GM23248 (cell line): ENCODE results near the gene NDUFAF3. TPM values are rescaled to one million over a fixed set of nuclear protein-coding genes. Genes with fewer than 3 reads are reported as not detected.

Source experiments
- DNase-seq: peaks from one replicate; pipeline ENCODE4 v3.0.0-alpha.2; 2015
- H2AFZ ChIP-seq: fragments of 200-600 bp; sonication (generic); 2 replicates; pipeline ENCODE4 v1.6.1; 2016; ENCODE audit warnings: antibody characterized with exemption
- H3F3A ChIP-seq: fragments of 200-600 bp; sonication (generic); 2 replicates; pipeline ENCODE4 v1.6.1; 2016; ENCODE audit warnings: mild to moderate bottlenecking, antibody characterized with exemption, mixed run types; ENCODE audit not compliant: insufficient read depth
- H3K27ac ChIP-seq: fragments of 200-600 bp; sonication (generic); 2 replicates; pipeline ENCODE4 v1.5.1; 2016; ENCODE audit warnings: mild to moderate bottlenecking
- H3K27me3 ChIP-seq: fragments of 200-600 bp; sonication (generic); replicated peaks from 2 replicates; pipeline ENCODE4 v1.6.1; 2016; ENCODE audit warnings: mild to moderate bottlenecking; ENCODE audit not compliant: insufficient read depth
- H3K36me3 ChIP-seq: fragments of 200-600 bp; sonication (generic); 2 replicates; pipeline ENCODE4 v1.6.1; 2016; ENCODE audit warnings: low read depth, mild to moderate bottlenecking
- H3K4me1 ChIP-seq: fragments of 200-600 bp; sonication (generic); 2 replicates; pipeline ENCODE4 v1.6.1; 2016; ENCODE audit warnings: mild to moderate bottlenecking; ENCODE audit not compliant: insufficient read depth
- H3K4me2 ChIP-seq: fragments of 200-600 bp; sonication (generic); one replicate; pipeline ENCODE4 v1.6.1; 2016; ENCODE audit warnings: mild to moderate bottlenecking; ENCODE audit not compliant: unreplicated experiment
- H3K4me3 ChIP-seq: fragments of 200-600 bp; sonication (generic); 2 replicates; pipeline ENCODE4 v1.5.1; 2016; ENCODE audit warnings: mild to moderate bottlenecking
- H3K79me2 ChIP-seq: fragments of 200-600 bp; sonication (generic); 2 replicates; pipeline ENCODE4 v1.6.1; 2016; ENCODE audit warnings: mild to moderate bottlenecking; ENCODE audit not compliant: insufficient read depth
- H3K9ac ChIP-seq: fragments of 200-600 bp; sonication (generic); 2 replicates; pipeline ENCODE4 v1.6.1; 2016; ENCODE audit warnings: mild to moderate bottlenecking
- H3K9me2 ChIP-seq: fragments of 200-600 bp; sonication (generic); 2 replicates; pipeline ENCODE4 v1.6.1; 2016; ENCODE audit warnings: mixed run types, mild to moderate bottlenecking, moderate library complexity; ENCODE audit not compliant: insufficient read depth
- H3K9me3 ChIP-seq: fragments of 200-600 bp; sonication (generic); one replicate; pipeline ENCODE4 v1.6.1; 2017; ENCODE audit warnings: low read depth
- H4K20me1 ChIP-seq: fragments of 200-600 bp; sonication (generic); 2 replicates; pipeline ENCODE4 v1.6.0; 2016; ENCODE audit not compliant: insufficient read depth
- EZH2 ChIP-seq: fragments of 200-600 bp; sonication (generic); IDR thresholded peaks from 2 replicates; pipeline ENCODE4 v1.6.1; 2018; ENCODE audit warnings: antibody characterized with exemption, mild to moderate bottlenecking; ENCODE audit not compliant: insufficient read depth, poor library complexity, severe bottlenecking
- EZH2phosphoT487 ChIP-seq: fragments of 200-600 bp; sonication (generic); IDR thresholded peaks from 2 replicates; pipeline ENCODE4 v1.6.1; 2018; ENCODE audit warnings: antibody characterized with exemption, moderate library complexity, mild to moderate bottlenecking, low read depth; ENCODE audit not compliant: insufficient read depth
- WGBS, 2 experiments: methylation state at CpG; one replicate each; pipeline ENCODE4 v1.1.6; 2015 to 2017; ENCODE audit warnings: low lambda C conversion rate in 2 of 2, low coverage in 1 of 2; ENCODE audit errors: missing lambda C conversion rate in 2 of 2; 5-methylcytosine and 5-hydroxymethylcytosine counted together
- in situ Hi-C: fragments of 300-500 bp; cut with MboI; formaldehyde crosslinking; loops from 2 replicates; pipeline ENCODE4 v1.15.0; 2020
- microRNA counts: library from miRNA; unstranded; fragments of <30 nt; microRNA quantifications from one replicate; lab custom pipeline; 2016
- microRNA-seq: library from miRNA; unstranded; fragments of <30 nt; microRNA quantifications from one replicate; pipeline ENCODE4, GENCODE V29; 2016; ENCODE audit warnings: borderline number of aligned reads
- polyA plus RNA-seq: library from polyadenylated mRNA; unstranded; fragments of >200 nt; fragmentation: Nextera tagmentation; extraction: Ambion mirVana; gene quantifications from 2 replicates; pipeline ENCODE4 v1.2.1, GENCODE V29; 2016
- small RNA-seq: library from RNA; depleted of rRNA; stranded (forward); fragments of <200 nt; gene quantifications from one replicate; pipeline ENCODE3, GENCODE V24; 2014; ENCODE audit warnings: low read depth, low replicate concordance
- total RNA-seq: library from RNA; depleted of rRNA; stranded (reverse); fragments of >200 nt; shearing (Covaris generic); gene quantifications from 2 replicates; pipeline ENCODE4 v1.2.3, GENCODE V29; 2014; rRNA removed

NDUFAF3 gene
- total and polyA plus RNA-seq, 2 experiments from 2014 or later, result 129 to 218 TPM

- Histone ChIP-seq H3K9me2 (no peaks in the 10 kb centered on the region), H3K4me2 (no peak overlapping the region), H3K9ac (no peak overlapping the region), H2AFZ (no peak overlapping the region), H3K4me1 (no peaks in the 10 kb centered on the region), H4K20me1 (no peaks in the 10 kb centered on the region), H3F3A (peaks cover 10% of the 10 kb centered on the region; the same call in 1 of the 2 replicates), H3K4me3 (no peak overlapping the region), H3K27ac (no peak overlapping the region), H3K36me3 (peaks cover 36% of the 10 kb centered on the region; the same call in 1 of the 2 replicates), H3K27me3 (no peaks in the 10 kb centered on the region), H3K9me3 (no peaks in the 10 kb centered on the region), H3K79me2 (peaks cover 85% of the 10 kb centered on the region)
- TF ChIP-seq EZH2phosphoT487 (no peak), EZH2 (no peak)
- 95 to 96% methylated on average over 10 of the region's 10 CpGs for WGBS, 2 experiments
- in situ Hi-C loops, result no loop called here
- DNase-seq, result no peak
Measured at GRCh38 chr3:49057268-49057667, 35.3 kb downstream of the NDUFAF3 start.

- Histone ChIP-seq H3K27ac (no peak overlapping the region), H3K36me3 (peaks cover 33% of the 10 kb centered on the region; the same call in 1 of the 2 replicates), H3K79me2 (peaks cover 85% of the 10 kb centered on the region), H3K27me3 (no peaks in the 10 kb centered on the region), H3K4me3 (no peak overlapping the region), H3K4me1 (no peaks in the 10 kb centered on the region), H3F3A (peaks cover 10% of the 10 kb centered on the region; the same call in 1 of the 2 replicates), H3K9ac (no peak overlapping the region), H3K9me2 (no peaks in the 10 kb centered on the region), H4K20me1 (no peaks in the 10 kb centered on the region), H3K9me3 (no peaks in the 10 kb centered on the region), H3K4me2 (no peak overlapping the region), H2AFZ (no peak overlapping the region)
- WGBS, 2 experiments, result 94 to 95% methylated on average over 7 of the region's 7 CpGs
- TF ChIP-seq EZH2phosphoT487, result no peak
- TF ChIP-seq EZH2, result no peak
- in situ Hi-C loops, result no loop called here
- no peak for DNase-seq
Measured at GRCh38 chr3:49058011-49058410, 36.1 kb downstream of the NDUFAF3 start.

MicroRNAs encoded within 50 kb of the gene (microRNA counts, 767-probe panel; counts per million panel counts)
- microRNA hsa-miR-191-5p (lab: Ali Mortazavi, UCI), result 7,863 counts per million, percentile 97 among the panel's probes with 10 or more counts
- 447 counts per million, percentile 86 among the panel's probes with 10 or more counts for microRNA hsa-miR-425-5p (lab: Ali Mortazavi, UCI)

Small RNAs within 50 kb of the gene (microRNA-seq; reads per million reads assigned to microRNA genes)
- gene MIR191 (8,235 reads per million, percentile 94 among the genes with 10 or more reads in this experiment), gene MIR425 (1,388 reads per million, percentile 80 among the genes with 10 or more reads in this experiment)

Small RNAs within 50 kb of the gene (small RNA-seq; reads per million reads assigned to genes)
- 230 reads per million, percentile 97 among the genes with 10 or more reads in this experiment for gene MIR191
- 1.5 reads per million, percentile 57 among the genes with 10 or more reads in this experiment for gene MIR425

Other genes with a start within 250 kb of the NDUFAF3 start
- 26.8 and 29.3 TPM in 2 replicates for gene PRKAR2A, start 174.2 kb upstream of the NDUFAF3 start, total RNA-seq
- 11.8 and 12.2 TPM in 2 replicates for gene PRKAR2A, start 174.2 kb upstream of the NDUFAF3 start, polyA plus RNA-seq
- gene SLC25A20, start 123.2 kb upstream of the NDUFAF3 start, total RNA-seq, result 22.0 and 26.2 TPM in 2 replicates
- gene SLC25A20, start 123.2 kb upstream of the NDUFAF3 start, polyA plus RNA-seq, result 20.3 and 21.0 TPM in 2 replicates
- 80.8 and 102 TPM in 2 replicates for gene ARIH2, start 103.3 kb upstream of the NDUFAF3 start, total RNA-seq
- 48.4 and 59.7 TPM in 2 replicates for gene ARIH2, start 103.3 kb upstream of the NDUFAF3 start, polyA plus RNA-seq
- gene P4HTM, start 31.9 kb upstream of the NDUFAF3 start, total RNA-seq, result 38.3 and 53.6 TPM in 2 replicates
- gene P4HTM, start 31.9 kb upstream of the NDUFAF3 start, polyA plus RNA-seq, result 29.7 and 30.4 TPM in 2 replicates
- 56.1 and 60.8 TPM in 2 replicates for gene WDR6, start 14.7 kb upstream of the NDUFAF3 start, total RNA-seq
- gene WDR6, start 14.7 kb upstream of the NDUFAF3 start, polyA plus RNA-seq, result 50.3 and 51.3 TPM in 2 replicates
- 65.3 and 88.9 TPM in 2 replicates for gene DALRD3, start 3.5 kb upstream of the NDUFAF3 start, total RNA-seq
- 40.2 and 43.3 TPM in 2 replicates for gene DALRD3, start 3.5 kb upstream of the NDUFAF3 start, polyA plus RNA-seq
- 192 and 210 TPM in 2 replicates for gene IMPDH2, start 7.3 kb downstream of the NDUFAF3 start, total RNA-seq
- 121 and 128 TPM in 2 replicates for gene IMPDH2, start 7.3 kb downstream of the NDUFAF3 start, polyA plus RNA-seq
- 75.6 and 107 TPM in 2 replicates for gene QRICH1, start 72.0 kb downstream of the NDUFAF3 start, total RNA-seq
- 29.0 and 29.3 TPM in 2 replicates for gene QRICH1, start 72.0 kb downstream of the NDUFAF3 start, polyA plus RNA-seq
- gene QARS1, start 82.6 kb downstream of the NDUFAF3 start, total RNA-seq, result 201 and 240 TPM in 2 replicates
- 87.0 and 94.8 TPM in 2 replicates for gene QARS1, start 82.6 kb downstream of the NDUFAF3 start, polyA plus RNA-seq
- gene USP19, start 98.7 kb downstream of the NDUFAF3 start, total RNA-seq, result 31.6 and 46.4 TPM in 2 replicates
- gene USP19, start 98.7 kb downstream of the NDUFAF3 start, polyA plus RNA-seq, result 16.3 and 17.0 TPM in 2 replicates
- 894 and 1,064 TPM in 2 replicates for gene LAMB2, start 110.9 kb downstream of the NDUFAF3 start, total RNA-seq
- gene LAMB2, start 110.9 kb downstream of the NDUFAF3 start, polyA plus RNA-seq, result 539 and 542 TPM in 2 replicates
- gene CCDC71, start 144.2 kb downstream of the NDUFAF3 start, total RNA-seq, result 35.4 and 39.7 TPM in 2 replicates
- gene CCDC71, start 144.2 kb downstream of the NDUFAF3 start, polyA plus RNA-seq, result 1.5 and 1.7 TPM in 2 replicates
- 19.5 and 22.5 TPM in 2 replicates for gene KLHDC8B, start 149.5 kb downstream of the NDUFAF3 start, total RNA-seq
- gene KLHDC8B, start 149.5 kb downstream of the NDUFAF3 start, polyA plus RNA-seq, result 13.5 and 15.4 TPM in 2 replicates